GM20000 (cell line): ENCODE measurements around the gene AANAT.

Experiments
- DNase-seq: peaks from one replicate; pipeline ENCODE4 v3.0.0; 2012; ENCODE audit warnings: low spot score
- CTCF ChIP-seq: IDR thresholded peaks from 2 replicates; pipeline ENCODE4 v1.5.1; 2012; ENCODE audit warnings: mild to moderate bottlenecking, control low read depth; ENCODE audit errors: extremely low read depth, missing control alignments

Gene AANAT

GRCh38 chr17:76435751-76436150, 31.7 kb upstream of the AANAT start:
- TF ChIP-seq CTCF = no peak
- DNase-seq = no peak

- no peak for TF ChIP-seq CTCF
- no peak for DNase-seq
These were observed 29.7 kb upstream of the AANAT start for GRCh38 chr17:76437467-76438402.

GRCh38 chr17:76438906-76439305, 28.5 kb upstream of the AANAT start:
- DNase-seq = no peak
- TF ChIP-seq CTCF = no peak

GRCh38 chr17:76439314-76439928, 28.0 kb upstream of the AANAT start:
- no peak for DNase-seq
- TF ChIP-seq CTCF = no peak

- TF ChIP-seq CTCF = no peak
- no peak for DNase-seq
These were observed 26.5 kb upstream of the AANAT start for GRCh38 chr17:76440751-76441362.

- DNase-seq = no peak
- no peak for TF ChIP-seq CTCF
These were observed 25.6 kb upstream of the AANAT start for GRCh38 chr17:76441686-76442340.
